Liver (tissue), 9 donors: Measurements from ENCODE around the gene CEP128. TPM values are rescaled to one million over a fixed set of nuclear protein-coding genes. Genes with fewer than 3 reads are reported as not detected.

Experiments
- DNase-seq: peaks from one replicate; pipeline ENCODE4 v3.0.0-alpha.2; 2017; ENCODE audit warnings: low spot score
- H3K27ac ChIP-seq, 2 donors: one replicate each; pipeline ENCODE4 v1.7.0; 2013; ENCODE audit warnings: inconsistent platforms in 2 of 2, low read length in 2 of 2, control low read depth in 1 of 2, low read depth in 1 of 2, mild to moderate bottlenecking in 1 of 2
- H3K27me3 ChIP-seq, 4 donors: one replicate each; pipeline versions ENCODE4 v1.6.1 to v1.7.0; 2013; ENCODE audit warnings: low read length in 3 of 4, inconsistent platforms in 1 of 4, mild to moderate bottlenecking in 1 of 4, moderate library complexity in 1 of 4; ENCODE audit not compliant: control insufficient read depth in 4 of 4, insufficient read depth in 4 of 4
- H3K36me3 ChIP-seq, 4 donors: one replicate each; pipeline versions ENCODE4 v1.6.1 to v1.7.0; 2013; ENCODE audit warnings: low read length in 3 of 4, mild to moderate bottlenecking in 3 of 4, low read depth in 1 of 4, moderate library complexity in 1 of 4; ENCODE audit not compliant: control insufficient read depth in 4 of 4, insufficient read depth in 3 of 4
- H3K4me1 ChIP-seq, 4 donors: one replicate each; pipeline versions ENCODE4 v1.6.1 to v1.7.0; 2013; ENCODE audit warnings: low read length in 3 of 4, mild to moderate bottlenecking in 3 of 4, moderate library complexity in 1 of 4; ENCODE audit not compliant: control insufficient read depth in 4 of 4, insufficient read depth in 4 of 4
- H3K4me3 ChIP-seq, 3 donors: one replicate each; pipeline versions ENCODE4 v1.6.1 to v1.7.0; 2013; ENCODE audit warnings: low read length in 3 of 3, control low read depth in 1 of 3, low read depth in 1 of 3, mild to moderate bottlenecking in 1 of 3
- H3K9ac ChIP-seq, 2 donors: one replicate each; pipeline ENCODE4 v1.7.0; 2013; ENCODE audit warnings: low read length in 2 of 2, mild to moderate bottlenecking in 2 of 2, moderate library complexity in 2 of 2, control low read depth in 1 of 2, low read depth in 1 of 2
- H3K9me3 ChIP-seq, 4 donors: one replicate each; pipeline versions ENCODE4 v1.6.1 to v1.7.0; 2013; ENCODE audit warnings: low read length in 3 of 4; ENCODE audit not compliant: control insufficient read depth in 4 of 4
- EGR1 ChIP-seq, 2 donors: IDR thresholded peaks; 2 replicates each; pipeline ENCODE4 v1.6.1; 2016 to 2018; ENCODE audit warnings: antibody characterized with exemption in 2 of 2, low read depth in 2 of 2
- FOXA1 ChIP-seq: IDR thresholded peaks from 2 replicates; pipeline ENCODE4 v1.6.1; 2016; ENCODE audit warnings: antibody characterized with exemption
- FOXA2 ChIP-seq: IDR thresholded peaks from 2 replicates; pipeline ENCODE4 v1.6.1; 2016; ENCODE audit warnings: antibody characterized with exemption
- GABPA ChIP-seq, 2 donors: IDR thresholded peaks in 1 of 2; conservative IDR thresholded peaks in 1 of 2; 2 replicates each; pipeline ENCODE4 v1.6.1; 2016; ENCODE audit warnings: antibody characterized with exemption in 2 of 2, mild to moderate bottlenecking in 1 of 2, moderate library complexity in 1 of 2
- HNF4A ChIP-seq, 2 donors: conservative IDR thresholded peaks; 2 replicates each; pipeline ENCODE4 v1.6.1; 2016; ENCODE audit warnings: antibody characterized with exemption in 2 of 2, mild to moderate bottlenecking in 2 of 2
- HNF4G ChIP-seq: IDR thresholded peaks from 2 replicates; pipeline ENCODE4 v1.6.1; 2016; ENCODE audit warnings: antibody characterized with exemption
- JUND ChIP-seq, 2 donors: IDR thresholded peaks; 2 replicates each; pipeline ENCODE4 v1.6.1; 2016; ENCODE audit warnings: antibody characterized with exemption in 2 of 2
- MAX ChIP-seq: IDR thresholded peaks from 2 replicates; pipeline ENCODE4 v1.6.1; 2016; ENCODE audit warnings: antibody characterized with exemption
- NR2F2 ChIP-seq: IDR thresholded peaks from 2 replicates; pipeline ENCODE4 v1.6.1; 2016; ENCODE audit warnings: antibody characterized with exemption
- RXRA ChIP-seq, 2 donors: IDR thresholded peaks; 2 replicates each; pipeline ENCODE4 v1.6.1; 2017 to 2018; ENCODE audit warnings: antibody characterized with exemption in 2 of 2, mild to moderate bottlenecking in 1 of 2
- SP1 ChIP-seq: IDR thresholded peaks from 2 replicates; pipeline ENCODE4 v1.6.1; 2018; ENCODE audit warnings: antibody characterized with exemption, mild to moderate bottlenecking
- TAF1 ChIP-seq: conservative IDR thresholded peaks from 2 replicates; pipeline ENCODE4 v1.6.1; 2016; ENCODE audit warnings: antibody characterized with exemption, mild to moderate bottlenecking
- YY1 ChIP-seq: IDR thresholded peaks from 2 replicates; pipeline ENCODE4 v1.6.1; 2016; ENCODE audit warnings: antibody characterized with exemption, mild to moderate bottlenecking
- WGBS: extraction: QIAGEN DNeasy Blood & Tissue Kit; methylation state at CpG from one replicate; pipeline ENCODE4 v1.1.7; 2013; 5-methylcytosine and 5-hydroxymethylcytosine counted together
- polyA plus RNA-seq, 2 donors: library from polyadenylated mRNA; stranded (reverse) in 1 of 2; unstranded in 1 of 2; fragments of 200-250 nt in 1 of 2; fragments of >200 nt in 1 of 2; fragmentation: Nextera tagmentation in 1 of 2; extraction: Ambion mirVana in 1 of 2; gene quantifications; one replicate each; pipeline versions ENCODE4 v1.2.1 to v1.2.3, GENCODE V29; 2013 to 2015
- total RNA-seq, 2 donors: library from RNA; depleted of rRNA; stranded (reverse); fragments of >200 nt; gene quantifications; one replicate each; pipeline ENCODE4 v1.2.3, GENCODE V29; 2014
- TF ChIP-seq, protein P1 (sequence below): fragments of 150-350 bp; IDR thresholded peaks from 2 replicates; pipeline ENCODE4 v1.5.1; 2017; ENCODE audit warnings: improper control_type of control experiment, low read depth, low read length; ENCODE audit not compliant: missing input control
- TF ChIP-seq, protein P2 (sequence below): IDR thresholded peaks from 2 replicates; pipeline ENCODE4 v1.6.1; 2016; ENCODE audit warnings: antibody characterized with exemption, mild to moderate bottlenecking
- TF ChIP-seq, protein P3 (sequence below): IDR thresholded peaks from 2 replicates; pipeline ENCODE4 v1.6.1; 2016; ENCODE audit warnings: antibody characterized with exemption
- donor health status: healthy.
- donor health status: healthy.
- donor health status: healthy.
- donor health status: healthy.
- donor health status: healthy.

The CEP128 gene
- total and polyA plus RNA-seq, 4 donors = 0.27 to 3.8 (median 1.4) TPM

GRCh38 chr14:80798878-80799277, 142.7 kb downstream of the CEP128 start:
- Histone ChIP-seq H3K27ac (no peak overlapping the region), H3K9ac (no peak overlapping the region), H3K4me3 (no peak overlapping the region), H3K9me3 (peaks cover 0 to 3% (median 1%) of the 10 kb centered on the region in 4 donors), H3K36me3 (no peaks in the 10 kb centered on the region), H3K4me1 (no peaks in the 10 kb centered on the region), H3K27me3 (no peaks in the 10 kb centered on the region)
- no peak for TF ChIP-seq FOXA2
- TF ChIP-seq GABPA (IDR thresholded peaks at IDR 0.05 in 1 of 2, conservative IDR thresholded peaks at IDR 0.05 in 1 of 2) = no peak
- TF ChIP-seq RXRA (IDR thresholded peaks at IDR 0.05) = no peak
- TF ChIP-seq NR2F2 = no peak
- TF ChIP-seq SP1 = no peak
- DNase-seq = no peak
- 96% methylated on average over 3 of the region's 3 CpGs for WGBS

DNA sequence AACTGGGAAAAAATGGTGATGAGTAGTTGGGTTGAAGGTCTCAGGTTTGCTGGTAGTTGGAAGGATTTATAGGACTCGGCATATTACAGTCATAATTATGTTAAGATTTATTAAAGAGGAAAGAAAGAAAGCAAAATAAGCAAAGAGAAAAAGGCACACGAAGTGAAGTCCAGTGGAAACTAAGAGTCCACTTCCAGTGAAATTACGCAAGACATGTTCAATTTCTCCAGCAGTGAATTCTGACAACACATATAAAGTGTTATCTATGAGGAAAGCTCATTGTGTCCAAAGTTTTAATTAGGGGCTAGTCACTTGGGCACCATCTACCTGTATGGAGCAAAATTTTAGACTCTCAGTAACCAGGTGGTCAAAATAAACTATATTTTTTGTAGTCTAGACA, 143.3 kb downstream of the CEP128 start:
- Histone ChIP-seq H3K4me1 (no peaks in the 10 kb centered on the region), H3K4me3 (no peak overlapping the region), H3K27ac (no peak overlapping the region), H3K9me3 (peaks cover 0 to 3% (median 1%) of the 10 kb centered on the region in 4 donors), H3K36me3 (no peaks in the 10 kb centered on the region), H3K27me3 (no peaks in the 10 kb centered on the region), H3K9ac (no peak overlapping the region)
- TF ChIP-seq TAF1 = no peak
- TF ChIP-seq GABPA (IDR thresholded peaks at IDR 0.05 in 1 of 2, conservative IDR thresholded peaks at IDR 0.05 in 1 of 2) = no peak
- no peak for TF ChIP-seq FOXA1
- TF ChIP-seq HNF4A (conservative IDR thresholded peaks at IDR 0.05) = no peak
- TF ChIP-seq MAX = no peak
- DNase-seq = no peak
- WGBS = 77% methylated on average over 3 of the region's 3 CpGs

DNA sequence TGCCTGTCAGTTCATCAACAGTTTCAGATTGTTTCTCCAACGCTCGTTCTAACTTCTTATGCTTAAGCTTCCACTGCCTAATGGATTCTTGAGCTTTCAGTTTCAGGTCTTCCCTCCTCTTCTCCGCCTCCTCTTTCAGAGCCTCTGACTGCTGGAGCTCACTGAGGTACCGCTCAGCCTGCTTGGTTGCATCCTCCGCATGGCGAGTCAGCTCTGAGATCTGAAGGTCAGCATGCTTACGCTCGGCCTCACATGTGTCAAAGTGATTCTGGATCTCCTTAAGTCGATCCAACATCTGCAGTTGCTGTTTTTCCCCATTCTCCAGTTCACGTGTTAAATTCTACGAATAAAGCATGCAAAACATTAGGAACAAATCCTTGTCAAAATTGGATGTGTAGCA, 148.8 kb downstream of the CEP128 start:
- 97% methylated on average over 11 of the region's 11 CpGs for WGBS
- TF ChIP-seq, protein P1, sequence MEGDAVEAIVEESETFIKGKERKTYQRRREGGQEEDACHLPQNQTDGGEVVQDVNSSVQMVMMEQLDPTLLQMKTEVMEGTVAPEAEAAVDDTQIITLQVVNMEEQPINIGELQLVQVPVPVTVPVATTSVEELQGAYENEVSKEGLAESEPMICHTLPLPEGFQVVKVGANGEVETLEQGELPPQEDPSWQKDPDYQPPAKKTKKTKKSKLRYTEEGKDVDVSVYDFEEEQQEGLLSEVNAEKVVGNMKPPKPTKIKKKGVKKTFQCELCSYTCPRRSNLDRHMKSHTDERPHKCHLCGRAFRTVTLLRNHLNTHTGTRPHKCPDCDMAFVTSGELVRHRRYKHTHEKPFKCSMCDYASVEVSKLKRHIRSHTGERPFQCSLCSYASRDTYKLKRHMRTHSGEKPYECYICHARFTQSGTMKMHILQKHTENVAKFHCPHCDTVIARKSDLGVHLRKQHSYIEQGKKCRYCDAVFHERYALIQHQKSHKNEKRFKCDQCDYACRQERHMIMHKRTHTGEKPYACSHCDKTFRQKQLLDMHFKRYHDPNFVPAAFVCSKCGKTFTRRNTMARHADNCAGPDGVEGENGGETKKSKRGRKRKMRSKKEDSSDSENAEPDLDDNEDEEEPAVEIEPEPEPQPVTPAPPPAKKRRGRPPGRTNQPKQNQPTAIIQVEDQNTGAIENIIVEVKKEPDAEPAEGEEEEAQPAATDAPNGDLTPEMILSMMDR = no peak
- TF ChIP-seq GABPA (IDR thresholded peaks at IDR 0.05 in 1 of 2, conservative IDR thresholded peaks at IDR 0.05 in 1 of 2) = no peak
- TF ChIP-seq YY1 = no peak
- TF ChIP-seq SP1 = no peak
- TF ChIP-seq JUND (IDR thresholded peaks at IDR 0.05) = no peak
- no peak for TF ChIP-seq HNF4A (conservative IDR thresholded peaks at IDR 0.05)
- no peak for TF ChIP-seq NR2F2
- no peak for TF ChIP-seq FOXA2
- no peak for TF ChIP-seq RXRA (IDR thresholded peaks at IDR 0.05)
- TF ChIP-seq TAF1 = no peak
- TF ChIP-seq HNF4G = no peak
- TF ChIP-seq, protein P2, sequence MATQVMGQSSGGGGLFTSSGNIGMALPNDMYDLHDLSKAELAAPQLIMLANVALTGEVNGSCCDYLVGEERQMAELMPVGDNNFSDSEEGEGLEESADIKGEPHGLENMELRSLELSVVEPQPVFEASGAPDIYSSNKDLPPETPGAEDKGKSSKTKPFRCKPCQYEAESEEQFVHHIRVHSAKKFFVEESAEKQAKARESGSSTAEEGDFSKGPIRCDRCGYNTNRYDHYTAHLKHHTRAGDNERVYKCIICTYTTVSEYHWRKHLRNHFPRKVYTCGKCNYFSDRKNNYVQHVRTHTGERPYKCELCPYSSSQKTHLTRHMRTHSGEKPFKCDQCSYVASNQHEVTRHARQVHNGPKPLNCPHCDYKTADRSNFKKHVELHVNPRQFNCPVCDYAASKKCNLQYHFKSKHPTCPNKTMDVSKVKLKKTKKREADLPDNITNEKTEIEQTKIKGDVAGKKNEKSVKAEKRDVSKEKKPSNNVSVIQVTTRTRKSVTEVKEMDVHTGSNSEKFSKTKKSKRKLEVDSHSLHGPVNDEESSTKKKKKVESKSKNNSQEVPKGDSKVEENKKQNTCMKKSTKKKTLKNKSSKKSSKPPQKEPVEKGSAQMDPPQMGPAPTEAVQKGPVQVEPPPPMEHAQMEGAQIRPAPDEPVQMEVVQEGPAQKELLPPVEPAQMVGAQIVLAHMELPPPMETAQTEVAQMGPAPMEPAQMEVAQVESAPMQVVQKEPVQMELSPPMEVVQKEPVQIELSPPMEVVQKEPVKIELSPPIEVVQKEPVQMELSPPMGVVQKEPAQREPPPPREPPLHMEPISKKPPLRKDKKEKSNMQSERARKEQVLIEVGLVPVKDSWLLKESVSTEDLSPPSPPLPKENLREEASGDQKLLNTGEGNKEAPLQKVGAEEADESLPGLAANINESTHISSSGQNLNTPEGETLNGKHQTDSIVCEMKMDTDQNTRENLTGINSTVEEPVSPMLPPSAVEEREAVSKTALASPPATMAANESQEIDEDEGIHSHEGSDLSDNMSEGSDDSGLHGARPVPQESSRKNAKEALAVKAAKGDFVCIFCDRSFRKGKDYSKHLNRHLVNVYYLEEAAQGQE = no peak
- TF ChIP-seq, protein P3, sequence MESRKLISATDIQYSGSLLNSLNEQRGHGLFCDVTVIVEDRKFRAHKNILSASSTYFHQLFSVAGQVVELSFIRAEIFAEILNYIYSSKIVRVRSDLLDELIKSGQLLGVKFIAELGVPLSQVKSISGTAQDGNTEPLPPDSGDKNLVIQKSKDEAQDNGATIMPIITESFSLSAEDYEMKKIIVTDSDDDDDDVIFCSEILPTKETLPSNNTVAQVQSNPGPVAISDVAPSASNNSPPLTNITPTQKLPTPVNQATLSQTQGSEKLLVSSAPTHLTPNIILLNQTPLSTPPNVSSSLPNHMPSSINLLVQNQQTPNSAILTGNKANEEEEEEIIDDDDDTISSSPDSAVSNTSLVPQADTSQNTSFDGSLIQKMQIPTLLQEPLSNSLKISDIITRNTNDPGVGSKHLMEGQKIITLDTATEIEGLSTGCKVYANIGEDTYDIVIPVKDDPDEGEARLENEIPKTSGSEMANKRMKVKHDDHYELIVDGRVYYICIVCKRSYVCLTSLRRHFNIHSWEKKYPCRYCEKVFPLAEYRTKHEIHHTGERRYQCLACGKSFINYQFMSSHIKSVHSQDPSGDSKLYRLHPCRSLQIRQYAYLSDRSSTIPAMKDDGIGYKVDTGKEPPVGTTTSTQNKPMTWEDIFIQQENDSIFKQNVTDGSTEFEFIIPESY = no peak
- no peak for TF ChIP-seq EGR1 (IDR thresholded peaks at IDR 0.05; ENCODE audit: low read depth in 2 of 2)
- no peak for TF ChIP-seq FOXA1
- TF ChIP-seq MAX = no peak
- H3K9me3 ChIP-seq = no peaks in the 10 kb centered on the region

More for the DNA sequence above, 148.8 kb downstream of the CEP128 start:
- H3K36me3 ChIP-seq = peaks cover 0 to 3% (median 0%) of the 10 kb centered on the region in 4 donors
- H3K4me3 ChIP-seq = no peak overlapping the region
- no peaks in the 10 kb centered on the region for H3K4me1 ChIP-seq
- H3K27ac ChIP-seq = no peak overlapping the region
- H3K27me3 ChIP-seq = no peaks in the 10 kb centered on the region
- no peak overlapping the region for H3K9ac ChIP-seq
- no peak for DNase-seq
